IMR-90 (cell line): ENCODE results near the gene CIDEA. TPM values are rescaled to one million over a fixed set of nuclear protein-coding genes. Genes with fewer than 3 reads are reported as not detected.

Experiments
- ATAC-seq: fragments of 200-7000 bp; cut with Tn5 transposase; 2 replicates; pipeline ENCODE4 v1.9.1; 2020; ENCODE audit warnings: low read depth, mild to moderate bottlenecking, moderate library complexity
- BruUV-seq: library from RNA; stranded (reverse); fragments of 400-500 nt; replicated peaks from 2 replicates; lab custom pipeline; 2021; lab: Mats Ljungman, UMichigan
- CTCF ChIA-PET: fragments of 300-600 bp; formaldehyde crosslinking; extraction: SDS; loops from one replicate; lab custom pipeline; 2021; ENCODE audit warnings: antibody characterized with exemption; lab: Yijun Ruan, JAX
- POLR2A ChIA-PET: fragments of 300-600 bp; sonication (Branson Sonifier 250); formaldehyde crosslinking; loops from one replicate; lab custom pipeline; 2022; ENCODE audit warnings: antibody characterized with exemption; ENCODE audit not compliant: unreplicated experiment; lab: Charles Lee
- DNase-seq: peaks from one replicate; pipeline ENCODE4 v3.0.0; 2013
- H2AFZ ChIP-seq: replicated peaks from 2 replicates; pipeline ENCODE3; 2013; ENCODE audit warnings: low read length, mild to moderate bottlenecking; ENCODE audit not compliant: poor library complexity
- H2AK5ac ChIP-seq: 2 replicates; pipeline ENCODE4 v1.6.1; 2013; ENCODE audit warnings: low read depth, low read length, inconsistent platforms
- H2AK9ac ChIP-seq: replicated peaks from 2 replicates; pipeline ENCODE3; 2013; ENCODE audit warnings: mild to moderate bottlenecking, low read depth, low read length, moderate library complexity; ENCODE audit not compliant: poor library complexity
- H2BK120ac ChIP-seq: 2 replicates; pipeline ENCODE4 v1.6.1; 2013; ENCODE audit warnings: low read depth, low read length, inconsistent platforms
- H2BK15ac ChIP-seq: 3 replicates; pipeline ENCODE4 v1.6.1; 2013; ENCODE audit warnings: low read depth, low read length, inconsistent platforms
- H2BK20ac ChIP-seq: 2 replicates; pipeline ENCODE4 v1.6.1; 2013; ENCODE audit warnings: low read depth, mild to moderate bottlenecking, inconsistent platforms, low read length, moderate library complexity
- H2BK5ac ChIP-seq: 2 replicates; pipeline ENCODE4 v1.6.1; 2013; ENCODE audit warnings: mild to moderate bottlenecking, low read depth, low read length, inconsistent platforms; ENCODE audit not compliant: poor library complexity, severe bottlenecking
- H3K14ac ChIP-seq: replicated peaks from 2 replicates; pipeline ENCODE4 v1.6.1; 2013; ENCODE audit warnings: low read depth, low read length, inconsistent platforms
- H3K18ac ChIP-seq: 2 replicates; pipeline ENCODE4 v1.6.1; 2013; ENCODE audit warnings: low read depth, low read length, control low read depth
- H3K23ac ChIP-seq: 2 replicates; pipeline ENCODE4 v1.6.1; 2013; ENCODE audit warnings: low read depth, low read length, inconsistent platforms
- H3K27ac ChIP-seq: 2 replicates; pipeline ENCODE4 v1.5.1; 2013; ENCODE audit warnings: mild to moderate bottlenecking, control low read depth, low read length; ENCODE audit not compliant: insufficient read depth
- H3K27me3 ChIP-seq: 2 replicates; pipeline ENCODE4 v1.6.1; 2013; ENCODE audit warnings: low read length; ENCODE audit not compliant: control insufficient read depth, insufficient read depth
- H3K36me3 ChIP-seq: 2 replicates; pipeline ENCODE4 v1.6.1; 2013; ENCODE audit warnings: low read length, mixed read lengths; ENCODE audit not compliant: control insufficient read depth, insufficient read depth
- H3K4ac ChIP-seq: 2 replicates; pipeline ENCODE4 v1.6.1; 2013; ENCODE audit warnings: low read depth, low read length, inconsistent platforms
- H3K4me1 ChIP-seq: 2 replicates; pipeline ENCODE4 v1.6.1; 2013; ENCODE audit warnings: low read length, mixed read lengths; ENCODE audit not compliant: control insufficient read depth, insufficient read depth
- H3K4me2 ChIP-seq: 2 replicates; pipeline ENCODE4 v1.6.1; 2013; ENCODE audit warnings: low read depth, mild to moderate bottlenecking, control low read depth, low read length, moderate library complexity
- H3K4me3 ChIP-seq: 2 replicates; pipeline ENCODE4 v1.5.1; 2013; ENCODE audit warnings: low read depth, mild to moderate bottlenecking, control low read depth, low read length, moderate library complexity; ENCODE audit not compliant: insufficient read depth
- H3K56ac ChIP-seq: 2 replicates; pipeline ENCODE4 v1.6.1; 2013; ENCODE audit warnings: low read length, inconsistent platforms; ENCODE audit not compliant: insufficient read depth; ENCODE audit errors: extremely low read depth
- H3K79me1 ChIP-seq, 2 experiments: 2 replicates each; pipeline ENCODE4 v1.6.1; 2013; ENCODE audit warnings: low read length in 2 of 2, inconsistent platforms in 1 of 2, low read depth in 1 of 2
- H3K9ac ChIP-seq: 2 replicates; pipeline ENCODE4 v1.6.1; 2013; ENCODE audit warnings: low read depth, low read length, control low read depth
- H3K9me1 ChIP-seq: 2 replicates; pipeline ENCODE4 v1.6.1; 2013; ENCODE audit warnings: low read length, inconsistent platforms; ENCODE audit not compliant: insufficient read depth
- H3K9me3 ChIP-seq: 2 replicates; pipeline ENCODE4 v1.6.1; 2013; ENCODE audit warnings: low read length; ENCODE audit not compliant: control insufficient read depth, insufficient read depth
- H4K20me1 ChIP-seq: 2 replicates; pipeline ENCODE4 v1.6.1; 2013; ENCODE audit warnings: low read length, inconsistent platforms; ENCODE audit not compliant: insufficient read depth
- H4K5ac ChIP-seq: 2 replicates; pipeline ENCODE4 v1.6.1; 2013; ENCODE audit warnings: mild to moderate bottlenecking, low read depth, low read length, control low read depth
- H4K8ac ChIP-seq, 2 experiments: 2 replicates each; pipeline ENCODE4 v1.6.1; 2013; ENCODE audit warnings: low read depth in 2 of 2, low read length in 2 of 2, control low read depth in 1 of 2, inconsistent platforms in 1 of 2
- H4K91ac ChIP-seq: 2 replicates; pipeline ENCODE4 v1.6.1; 2013; ENCODE audit warnings: low read depth, low read length, inconsistent platforms; ENCODE audit not compliant: insufficient read depth
- BHLHE40 ChIP-seq: fragments of 150-350 bp; IDR thresholded peaks from 2 replicates; pipeline ENCODE4 v1.6.1; 2016; ENCODE audit warnings: mild to moderate bottlenecking, low read depth, low read length
- CEBPB ChIP-seq: IDR thresholded peaks from 2 replicates; pipeline ENCODE4 v1.6.1; 2012; ENCODE audit warnings: low read depth, low read length, improper control_type of control experiment
- CHD1 ChIP-seq: IDR thresholded peaks from 2 replicates; pipeline ENCODE4 v1.6.1; 2012; ENCODE audit warnings: low read depth, low read length, improper control_type of control experiment
- ELK1 ChIP-seq: fragments of 150-350 bp; IDR thresholded peaks from 2 replicates; pipeline ENCODE4 v1.6.1; 2016; ENCODE audit warnings: low read depth, mild to moderate bottlenecking, low read length, moderate library complexity, borderline replicate concordance
- FOS ChIP-seq: fragments of 150-350 bp; IDR thresholded peaks from 2 replicates; pipeline ENCODE4 v1.6.1; 2016; ENCODE audit warnings: low read depth, low read length
- MAFK ChIP-seq: IDR thresholded peaks from 2 replicates; pipeline ENCODE4 v1.6.1; 2012; ENCODE audit warnings: low read depth, low read length, improper control_type of control experiment
- MAZ ChIP-seq: IDR thresholded peaks from 2 replicates; pipeline ENCODE4 v1.6.1; 2012; ENCODE audit warnings: low read depth, mild to moderate bottlenecking, low read length, improper control_type of control experiment, moderate library complexity, borderline replicate concordance
- MXI1 ChIP-seq: IDR thresholded peaks from 2 replicates; pipeline ENCODE4 v1.6.1; 2012; ENCODE audit warnings: low read depth, mild to moderate bottlenecking, low read length, moderate library complexity, borderline replicate concordance
- NFE2L2 ChIP-seq: fragments of 150-350 bp; IDR thresholded peaks from 2 replicates; pipeline ENCODE4 v1.6.1; 2016; ENCODE audit warnings: low read depth, mild to moderate bottlenecking, low read length
- RAD21 ChIP-seq: IDR thresholded peaks from 2 replicates; pipeline ENCODE4 v1.6.1; 2012; ENCODE audit warnings: low read length, improper control_type of control experiment
- RCOR1 ChIP-seq: IDR thresholded peaks from 2 replicates; pipeline ENCODE4 v1.6.1; 2012; ENCODE audit warnings: mild to moderate bottlenecking, low read length, improper control_type of control experiment; ENCODE audit not compliant: insufficient replicate concordance
- RFX5 ChIP-seq: IDR thresholded peaks from 2 replicates; pipeline ENCODE4 v1.8.0; 2012; ENCODE audit warnings: low read depth, mild to moderate bottlenecking, low read length, moderate library complexity
- SMC3 ChIP-seq: fragments of 150-350 bp; IDR thresholded peaks from 2 replicates; pipeline ENCODE4 v1.6.1; 2016; ENCODE audit warnings: low read depth, mild to moderate bottlenecking, antibody characterized with exemption, low read length, moderate library complexity
- WGBS, 2 experiments: methylation state at CpG; one replicate each; pipeline versions ENCODE4 v1.1.5 to v1.1.7; 2013; ENCODE audit warnings: missing lambda C conversion rate in 2 of 2; ENCODE audit not compliant: insufficient read length in 1 of 2; ENCODE audit errors: extremely low coverage in 2 of 2; 5-methylcytosine and 5-hydroxymethylcytosine counted together
- dilution Hi-C: fragments of 300-500 bp; cut with HindIII; formaldehyde crosslinking; loops from one replicate; pipeline ENCODE4 v1.14.3; 2018; ENCODE audit warnings: low sequenced_read_pairs; ENCODE audit not compliant: unreplicated experiment
- in situ Hi-C: fragments of 300-500 bp; cut with MboI; formaldehyde crosslinking; loops from 3 replicates; pipeline ENCODE4 v1.14.3; 2019; ENCODE audit warnings: low sequenced_read_pairs, inconsistent platforms, mixed read lengths
- intact Hi-C: fragments of 100-400 bp; cut with micrococcal nuclease; formaldehyde crosslinking; loops from 2 replicates; pipeline ENCODE4 v1.10.0; 2022
- polyA plus RNA-seq, 3 experiments: library from polyadenylated mRNA; depleted of rRNA; stranded (reverse); fragments of >200 nt; gene quantifications; 2 replicates each; pipeline ENCODE4 v1.2.3, GENCODE V29; 2012; ENCODE audit warnings: low replicate concordance in 1 of 3
- total RNA-seq: library from RNA; depleted of rRNA; stranded (reverse); fragments of >200 nt; gene quantifications from 2 replicates; pipeline ENCODE4 v1.2.3, GENCODE V29; 2012
- TF ChIP-seq, protein P1 (sequence below): conservative IDR thresholded peaks from 2 replicates; pipeline ENCODE4 v1.5.1; 2012; ENCODE audit warnings: mild to moderate bottlenecking, low read depth, low read length, improper control_type of control experiment

Gene CIDEA
- total and polyA plus RNA-seq, 2 of the 4 experiments (the other 2 are of a cell fraction) = not detected

GRCh38 chr18:12245793-12246135 lies 8.4 kb upstream of the CIDEA start:
- H3K9me1 ChIP-seq = no peaks in the 10 kb centered on the region
- TF ChIP-seq ELK1 (no peak), BHLHE40 (no peak), CHD1 (no peak), RFX5 (no peak), SMC3 (no peak), RAD21 (no peak), MXI1 (no peak), CEBPB (no peak), MAZ (no peak), FOS (no peak), RCOR1 (no peak), MAFK (no peak), NFE2L2 (no peak)
- TF ChIP-seq, protein P1, sequence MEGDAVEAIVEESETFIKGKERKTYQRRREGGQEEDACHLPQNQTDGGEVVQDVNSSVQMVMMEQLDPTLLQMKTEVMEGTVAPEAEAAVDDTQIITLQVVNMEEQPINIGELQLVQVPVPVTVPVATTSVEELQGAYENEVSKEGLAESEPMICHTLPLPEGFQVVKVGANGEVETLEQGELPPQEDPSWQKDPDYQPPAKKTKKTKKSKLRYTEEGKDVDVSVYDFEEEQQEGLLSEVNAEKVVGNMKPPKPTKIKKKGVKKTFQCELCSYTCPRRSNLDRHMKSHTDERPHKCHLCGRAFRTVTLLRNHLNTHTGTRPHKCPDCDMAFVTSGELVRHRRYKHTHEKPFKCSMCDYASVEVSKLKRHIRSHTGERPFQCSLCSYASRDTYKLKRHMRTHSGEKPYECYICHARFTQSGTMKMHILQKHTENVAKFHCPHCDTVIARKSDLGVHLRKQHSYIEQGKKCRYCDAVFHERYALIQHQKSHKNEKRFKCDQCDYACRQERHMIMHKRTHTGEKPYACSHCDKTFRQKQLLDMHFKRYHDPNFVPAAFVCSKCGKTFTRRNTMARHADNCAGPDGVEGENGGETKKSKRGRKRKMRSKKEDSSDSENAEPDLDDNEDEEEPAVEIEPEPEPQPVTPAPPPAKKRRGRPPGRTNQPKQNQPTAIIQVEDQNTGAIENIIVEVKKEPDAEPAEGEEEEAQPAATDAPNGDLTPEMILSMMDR = no peak
- H3K4me2 ChIP-seq = no peak overlapping the region
- no CpG with 5 or more reads among the region's 13 CpGs for WGBS, 2 experiments
- DNase-seq (no peak), ATAC-seq (no peak)
- peaks cover 53% of the 10 kb centered on the region for H3K27me3 ChIP-seq
- no peak overlapping the region for H3K18ac ChIP-seq
- no peak overlapping the region for H2BK20ac ChIP-seq
- H2AFZ ChIP-seq = no peak overlapping the region
- H2AK5ac ChIP-seq = no peak overlapping the region
- H3K9me3 ChIP-seq = no peaks in the 10 kb centered on the region; the same call in 1 of the 2 replicates
- ChIA-PET POLR2A (no interaction called here), CTCF (no interaction called here)
- no peak overlapping the region for H3K9ac ChIP-seq
- H3K79me1 ChIP-seq = no peaks in the 10 kb centered on the region
- no TSS peak for BruUV-seq
- no peak overlapping the region for H2BK120ac ChIP-seq
- no peak overlapping the region for H4K91ac ChIP-seq
- H3K14ac ChIP-seq = no peak overlapping the region
- H3K4me3 ChIP-seq = no peak overlapping the region
- no peak overlapping the region for H3K27ac ChIP-seq
- in situ Hi-C loops = no loop called here
- no peak overlapping the region for H3K4ac ChIP-seq
- no peaks in the 10 kb centered on the region for H3K4me1 ChIP-seq
- no peak overlapping the region for H4K8ac ChIP-seq
- no peak overlapping the region for H3K56ac ChIP-seq
- dilution Hi-C loops = no loop called here
- H4K20me1 ChIP-seq = no peaks in the 10 kb centered on the region
- H4K5ac ChIP-seq = no peak overlapping the region
- intact Hi-C loops = no loop called here
- no peak overlapping the region for H2BK15ac ChIP-seq
- H3K36me3 ChIP-seq = no peaks in the 10 kb centered on the region
- H3K23ac ChIP-seq = no peak overlapping the region
- no peak overlapping the region for H2BK5ac ChIP-seq
- no peak overlapping the region for H2AK9ac ChIP-seq
